Right lobe of liver (tissue), 4 donors: ENCODE results near the gene KIAA1958.

Source experiments
- CTCF ChIP-seq, 4 donors: fragments of 200-600 bp in 3 of 4; fragments of 450-650 bp in 1 of 4; IDR thresholded peaks; one replicate each; pipeline versions ENCODE4 v1.5.1 to v1.8.0; 2016 to 2022; ENCODE audit warnings: antibody characterized with exemption in 4 of 4, mild to moderate bottlenecking in 2 of 4
- POLR2A ChIP-seq: fragments of 450-650 bp; IDR thresholded peaks from one replicate; pipeline ENCODE4 v1.6.1; 2017; ENCODE audit warnings: antibody characterized with exemption, mild to moderate bottlenecking
- donor health status: DM: no; HTN: no; CAD: no.
- donor health status: DM: no; HTN: no; CAD: no.
- donor health status: DM: no; HTN: yes; CAD: no.

GRCh38 chr9:112659906-112660305 lies 173.3 kb downstream of the KIAA1958 start:
- TF ChIP-seq POLR2A (no peak), CTCF (IDR thresholded peaks at IDR 0.05) (no peak)
